Activated naive CD8-positive, alpha-beta T cell treated with anti-CD3 and anti-CD28 coated beads, Interleukin-2, amount 10 ng/mL, durations not matched to agents 7 days and 5 days (primary cell): ENCODE measurements around the gene CGRRF1. TPM values are rescaled to one million over a fixed set of nuclear protein-coding genes. Genes with fewer than 3 reads are reported as not detected.

ENCODE experiments used
- ATAC-seq: fragments of 150-1000 bp; cut with Tn5 transposase; one replicate; pipeline ENCODE4 v1.10.0; 2021; ENCODE audit warnings: low read depth, moderate library complexity
- POLR2A ChIA-PET: fragments of 350-600 bp; sonication (Branson Sonifier 250); formaldehyde crosslinking; loops from one replicate; lab custom pipeline; 2021; ENCODE audit warnings: antibody characterized with exemption; lab: Charles Lee
- DNase-seq: peaks from one replicate; pipeline ENCODE4 v3.0.0; 2021
- H3K27ac Mint-ChIP-seq: one replicate; pipeline ENCODE4 v1.8.0; 2022; ENCODE audit warnings: mild to moderate bottlenecking, mixed read lengths
- H3K27me3 Mint-ChIP-seq: one replicate; pipeline ENCODE4 v1.8.0; 2022; ENCODE audit warnings: mild to moderate bottlenecking, moderate library complexity, mixed read lengths
- H3K36me3 Mint-ChIP-seq: one replicate; pipeline ENCODE4 v1.8.0; 2021; ENCODE audit warnings: mild to moderate bottlenecking, mixed read lengths
- H3K4me1 Mint-ChIP-seq: one replicate; pipeline ENCODE4 v1.8.0; 2021; ENCODE audit warnings: mixed read lengths
- H3K4me3 Mint-ChIP-seq: one replicate; pipeline ENCODE4 v1.8.0; 2022; ENCODE audit warnings: mild to moderate bottlenecking, moderate library complexity, mixed read lengths
- H3K9me3 Mint-ChIP-seq: one replicate; pipeline ENCODE4 v1.8.0; 2021; ENCODE audit warnings: mixed read lengths
- total RNA-seq, 2 experiments: library from RNA; stranded (reverse); gene quantifications; one replicate each; pipeline ENCODE4 v1.2.3, GENCODE V29; 2021

The CGRRF1 gene
- total RNA-seq, 2 experiments from 2014 or later = 14.7 to 17.3 TPM

- no peaks in the 10 kb centered on the region for H3K36me3 Mint-ChIP-seq
- no peaks in the 10 kb centered on the region for H3K9me3 Mint-ChIP-seq
- H3K27ac Mint-ChIP-seq = no peak overlapping the region
- no peak for DNase-seq
- no peak overlapping the region for H3K4me3 Mint-ChIP-seq
- peaks cover 26% of the 10 kb centered on the region for H3K27me3 Mint-ChIP-seq
- ATAC-seq = no peak
- peaks cover 4% of the 10 kb centered on the region for H3K4me1 Mint-ChIP-seq
- POLR2A ChIA-PET = no interaction called here
Measured at GRCh38 chr14:54498095-54498531, 11.6 kb upstream of the CGRRF1 start.

- Mint-ChIP-seq H3K36me3 (no peaks in the 10 kb centered on the region), H3K4me1 (peaks cover 4% of the 10 kb centered on the region), H3K27me3 (peaks cover 26% of the 10 kb centered on the region), H3K4me3 (no peak overlapping the region), H3K9me3 (no peaks in the 10 kb centered on the region), H3K27ac (no peak overlapping the region)
- no peak for ATAC-seq
- POLR2A ChIA-PET = no interaction called here
- DNase-seq = no peak
Measured at GRCh38 chr14:54498579-54498978, 11.1 kb upstream of the CGRRF1 start.

GRCh38 chr14:54500744-54501143 is 9.0 kb upstream of the CGRRF1 start:
- Mint-ChIP-seq H3K9me3 (no peaks in the 10 kb centered on the region), H3K27ac (no peak overlapping the region), H3K4me1 (peaks cover 4% of the 10 kb centered on the region), H3K27me3 (peaks cover 31% of the 10 kb centered on the region), H3K36me3 (no peaks in the 10 kb centered on the region), H3K4me3 (no peak overlapping the region)
- no peak for DNase-seq
- ATAC-seq = no peak
- POLR2A ChIA-PET = no interaction called here

GRCh38 chr14:54501480-54501879 is 8.2 kb upstream of the CGRRF1 start:
- peaks cover 31% of the 10 kb centered on the region for H3K27me3 Mint-ChIP-seq
- ATAC-seq (no peak), DNase-seq (no peak)
- H3K36me3 Mint-ChIP-seq = no peaks in the 10 kb centered on the region
- peaks cover 2% of the 10 kb centered on the region for H3K4me1 Mint-ChIP-seq
- no peak overlapping the region for H3K4me3 Mint-ChIP-seq
- H3K27ac Mint-ChIP-seq = no peak overlapping the region
- no peaks in the 10 kb centered on the region for H3K9me3 Mint-ChIP-seq
- POLR2A ChIA-PET = interaction anchor here (0.7 kb wide), 1 partner anchor 106 kb away, joined by 3 read pairs; no protein-coding TSS in a partner anchor

DNA sequence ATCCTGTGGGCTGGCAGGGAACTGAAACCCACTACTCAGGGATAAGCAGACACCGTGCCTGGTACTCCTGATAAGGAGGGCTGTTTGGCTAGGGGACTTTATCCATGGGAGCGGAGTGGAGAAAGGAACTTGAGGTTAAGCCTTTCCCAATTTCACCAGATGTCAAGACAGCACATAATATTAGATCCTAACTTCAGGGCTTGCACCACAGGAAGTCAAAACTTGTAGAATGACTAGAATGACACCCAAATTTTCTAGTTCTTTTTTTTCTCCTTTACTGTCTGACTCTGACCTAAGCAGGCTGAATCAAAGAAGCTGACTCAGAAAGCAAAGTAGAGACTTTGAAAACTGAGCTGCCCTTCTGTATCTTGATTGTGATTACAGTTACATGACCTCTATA is 7.1 kb upstream of the CGRRF1 start:
- POLR2A ChIA-PET = no interaction called here
- H3K4me3 Mint-ChIP-seq = no peak overlapping the region
- no peaks in the 10 kb centered on the region for H3K9me3 Mint-ChIP-seq
- H3K27ac Mint-ChIP-seq = no peak overlapping the region
- DNase-seq (no peak), ATAC-seq (no peak)
- peaks cover 2% of the 10 kb centered on the region for H3K4me1 Mint-ChIP-seq
- peaks cover 28% of the 10 kb centered on the region for H3K27me3 Mint-ChIP-seq
- H3K36me3 Mint-ChIP-seq = no peaks in the 10 kb centered on the region

DNA sequence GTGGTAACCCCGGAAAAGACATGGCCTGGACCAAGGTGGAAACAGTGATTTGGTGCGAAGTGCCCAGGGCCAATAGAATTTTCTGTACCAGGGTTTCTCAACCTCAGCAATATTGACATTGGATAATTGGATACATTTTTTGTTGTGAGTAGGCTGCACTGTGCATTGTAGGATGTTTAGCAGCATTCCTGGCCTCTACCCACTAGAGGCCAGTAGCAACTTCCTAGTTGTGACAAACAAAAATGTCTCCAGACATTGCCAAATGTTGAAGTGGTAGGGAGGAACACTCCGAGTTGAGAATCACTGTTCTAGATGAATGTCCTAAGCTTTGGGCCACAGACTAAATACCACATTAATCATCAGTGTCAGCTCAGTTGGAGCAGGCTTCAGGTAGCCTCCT is 6.2 kb upstream of the CGRRF1 start:
- H3K27me3 Mint-ChIP-seq = peaks cover 26% of the 10 kb centered on the region
- H3K27ac Mint-ChIP-seq = no peak overlapping the region
- DNase-seq = no peak
- H3K36me3 Mint-ChIP-seq = no peaks in the 10 kb centered on the region
- POLR2A ChIA-PET = no interaction called here
- no peak for ATAC-seq
- H3K4me1 Mint-ChIP-seq = peaks cover 2% of the 10 kb centered on the region
- no peak overlapping the region for H3K4me3 Mint-ChIP-seq
- no peaks in the 10 kb centered on the region for H3K9me3 Mint-ChIP-seq

DNA sequence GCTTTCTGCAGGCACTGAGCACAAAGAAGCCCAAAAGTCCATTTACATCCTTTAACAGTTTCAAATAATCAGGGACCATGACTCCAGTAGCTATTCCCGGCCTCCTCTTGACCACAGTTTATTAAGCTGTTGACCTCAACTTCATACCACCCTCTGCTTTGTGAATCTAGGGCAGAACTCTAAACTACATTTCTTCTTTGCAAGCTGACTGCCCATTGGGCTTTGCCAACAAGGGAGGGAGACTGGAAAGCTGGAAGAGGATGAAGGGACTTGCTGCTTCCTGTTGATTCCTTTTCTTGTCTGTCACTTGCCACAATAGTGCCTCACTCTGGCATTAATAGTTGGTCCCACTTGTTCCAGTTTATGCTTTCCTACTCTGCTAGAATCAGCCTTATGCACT is 2.7 kb downstream of the CGRRF1 start:
- ATAC-seq (no peak), DNase-seq (no peak)
- peaks cover 8% of the 10 kb centered on the region for H3K9me3 Mint-ChIP-seq
- H3K4me1 Mint-ChIP-seq = peaks cover 30% of the 10 kb centered on the region
- no peak overlapping the region for H3K4me3 Mint-ChIP-seq
- POLR2A ChIA-PET = no interaction called here
- peaks cover 2% of the 10 kb centered on the region for H3K27me3 Mint-ChIP-seq
- no peak overlapping the region for H3K27ac Mint-ChIP-seq
- H3K36me3 Mint-ChIP-seq = peaks cover 23% of the 10 kb centered on the region

- Mint-ChIP-seq H3K27me3 (no peaks in the 10 kb centered on the region), H3K9me3 (peaks cover 9% of the 10 kb centered on the region), H3K4me1 (peaks cover 23% of the 10 kb centered on the region), H3K4me3 (no peak overlapping the region), H3K36me3 (peaks cover 36% of the 10 kb centered on the region), H3K27ac (no peak overlapping the region)
- no peak for DNase-seq
- POLR2A ChIA-PET = no interaction called here
- no peak for ATAC-seq
Measured at GRCh38 chr14:54515670-54516069, 6.0 kb downstream of the CGRRF1 start.

DNA sequence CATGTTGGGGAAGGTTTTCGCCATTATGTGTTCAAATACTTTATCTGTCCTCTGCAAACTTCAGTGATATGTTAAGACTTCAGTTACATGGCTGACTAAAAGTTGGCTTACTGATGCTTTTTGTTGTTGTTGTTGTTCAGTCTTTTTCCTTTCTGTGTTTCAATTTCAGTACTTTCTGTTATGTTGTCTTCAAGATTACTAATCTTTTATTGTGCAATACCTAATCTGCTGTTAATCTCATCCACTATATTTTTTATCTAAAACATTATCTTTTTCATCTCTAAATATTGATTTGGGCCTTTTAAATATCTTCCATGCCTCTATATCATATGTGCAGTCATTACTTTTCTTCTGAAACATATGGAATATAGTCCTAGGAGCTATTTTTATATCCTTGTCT is 7.0 kb downstream of the CGRRF1 start:
- Mint-ChIP-seq H3K27ac (no peak overlapping the region), H3K9me3 (peaks cover 9% of the 10 kb centered on the region), H3K4me3 (no peak overlapping the region), H3K4me1 (peaks cover 16% of the 10 kb centered on the region), H3K27me3 (no peaks in the 10 kb centered on the region), H3K36me3 (peaks cover 36% of the 10 kb centered on the region)
- ATAC-seq (no peak), DNase-seq (no peak)
- POLR2A ChIA-PET = no interaction called here

DNA sequence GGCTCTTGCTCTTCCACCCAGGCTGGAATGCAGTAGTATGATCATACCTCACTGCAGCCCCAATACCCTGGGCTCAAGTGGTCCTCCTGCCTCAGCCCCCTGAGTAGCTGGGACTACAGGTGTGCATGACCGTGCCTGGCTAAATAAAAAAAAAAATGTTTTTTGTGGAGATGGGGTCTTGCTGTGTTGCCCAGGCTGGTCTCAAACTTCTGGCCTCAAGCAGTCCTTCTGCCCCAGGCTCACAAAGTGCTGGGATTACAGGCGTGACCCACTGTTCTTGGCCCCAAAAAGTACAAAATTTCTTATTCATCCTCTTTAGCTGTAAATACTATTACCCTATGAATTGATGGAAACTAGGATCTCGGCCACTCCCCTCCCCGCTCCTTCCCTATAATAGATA is 14.7 kb downstream of the CGRRF1 start:
- H3K9me3 Mint-ChIP-seq = no peaks in the 10 kb centered on the region
- H3K27ac Mint-ChIP-seq = no peak overlapping the region
- peaks cover 22% of the 10 kb centered on the region for H3K36me3 Mint-ChIP-seq
- no peaks in the 10 kb centered on the region for H3K27me3 Mint-ChIP-seq
- DNase-seq (no peak), ATAC-seq (no peak)
- H3K4me1 Mint-ChIP-seq = peaks cover 1% of the 10 kb centered on the region
- no peak overlapping the region for H3K4me3 Mint-ChIP-seq
- POLR2A ChIA-PET = no interaction called here

- Mint-ChIP-seq H3K4me3 (no peak overlapping the region), H3K27me3 (no peaks in the 10 kb centered on the region), H3K36me3 (peaks cover 9% of the 10 kb centered on the region), H3K9me3 (no peaks in the 10 kb centered on the region), H3K27ac (no peak overlapping the region), H3K4me1 (peaks cover 3% of the 10 kb centered on the region)
- no peak for ATAC-seq
- DNase-seq = no peak
- POLR2A ChIA-PET = no interaction called here
Measured at GRCh38 chr14:54528973-54529372, 19.3 kb downstream of the CGRRF1 start.

GRCh38 chr14:54529811-54530210 is 20.1 kb downstream of the CGRRF1 start:
- DNase-seq = no peak
- ATAC-seq = no peak
- no peaks in the 10 kb centered on the region for H3K9me3 Mint-ChIP-seq
- POLR2A ChIA-PET = no interaction called here
- no peak overlapping the region for H3K27ac Mint-ChIP-seq
- no peaks in the 10 kb centered on the region for H3K27me3 Mint-ChIP-seq
- H3K36me3 Mint-ChIP-seq = peaks cover 8% of the 10 kb centered on the region
- peaks cover 3% of the 10 kb centered on the region for H3K4me1 Mint-ChIP-seq
- no peak overlapping the region for H3K4me3 Mint-ChIP-seq

DNA sequence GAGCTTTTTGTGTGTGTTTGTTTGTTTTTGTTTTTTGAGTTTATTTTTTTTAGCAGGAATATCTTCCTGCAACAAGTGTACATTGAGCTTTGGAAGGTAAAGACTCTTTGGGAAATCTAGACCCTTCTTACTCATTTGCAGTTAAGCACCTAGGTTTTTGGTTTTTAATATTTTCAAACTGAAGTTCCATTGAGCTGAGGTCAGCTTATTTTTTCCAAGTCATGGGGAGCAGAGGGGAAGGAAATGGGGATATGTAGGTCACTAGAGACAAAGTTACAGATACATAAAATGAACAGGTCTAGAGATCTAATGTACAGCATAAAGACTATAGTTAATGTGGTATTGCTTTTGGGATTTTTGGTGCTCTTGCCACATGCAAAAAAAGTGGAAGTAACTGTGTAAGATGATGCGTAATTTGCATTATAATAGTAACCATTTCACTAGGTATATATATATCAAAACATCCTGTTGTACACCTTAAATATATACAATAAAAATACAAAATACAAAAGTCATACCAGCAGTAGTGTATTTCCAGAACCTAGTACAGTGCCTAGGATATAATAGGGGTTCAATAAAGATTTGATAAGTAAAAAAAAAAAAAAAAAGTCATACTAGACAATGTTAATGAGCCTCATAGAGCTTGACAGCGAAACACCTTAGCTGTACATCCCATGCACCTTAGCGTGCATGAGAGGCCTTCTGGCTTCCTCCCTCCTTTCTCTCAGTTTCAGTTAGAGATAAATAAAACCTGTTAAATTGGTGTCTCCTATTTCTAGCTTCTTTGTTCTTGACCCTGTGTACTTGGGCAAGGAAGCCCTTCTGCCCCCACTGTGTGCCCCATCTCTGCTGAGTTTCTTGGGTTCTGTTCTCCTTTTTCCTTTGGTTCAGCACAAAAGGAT is 22.7 kb downstream of the CGRRF1 start:
- POLR2A ChIA-PET = interaction anchor here (0.6 kb wide), 1 partner anchor 293 kb away, joined by 3 read pairs; no protein-coding TSS in a partner anchor
- Mint-ChIP-seq H3K4me1 (peaks cover 3% of the 10 kb centered on the region), H3K27me3 (no peaks in the 10 kb centered on the region), H3K36me3 (peaks cover 8% of the 10 kb centered on the region), H3K4me3 (no peak overlapping the region), H3K9me3 (no peaks in the 10 kb centered on the region), H3K27ac (no peak overlapping the region)
- ATAC-seq (no peak), DNase-seq (no peak)

- POLR2A ChIA-PET = no interaction called here
- H3K27me3 Mint-ChIP-seq = no peaks in the 10 kb centered on the region
- peaks cover 3% of the 10 kb centered on the region for H3K4me1 Mint-ChIP-seq
Measured at GRCh38 chr14:54533100-54533499, 23.4 kb downstream of the CGRRF1 start.

More at GRCh38 chr14:54533100-54533499, 23.4 kb downstream of the CGRRF1 start:
- ATAC-seq (no peak), DNase-seq (no peak)
- Mint-ChIP-seq H3K27ac (no peak overlapping the region), H3K36me3 (peaks cover 8% of the 10 kb centered on the region), H3K4me3 (no peak overlapping the region), H3K9me3 (no peaks in the 10 kb centered on the region)
